Retina (tissue), 1 donor: Measurements from ENCODE around the gene ARHGDIB.
A peak's percentile ranks its signal among the peaks of the same experiment; 100 is the strongest.

Experiments
- DNase-seq: peaks from one replicate; pipeline ENCODE4 v3.0.0-alpha.2; 2016

The ARHGDIB gene

GRCh38 chr12:14954269-14954668 is 7.1 kb downstream of the ARHGDIB start:
- DNase-seq: no peak

- DNase-seq: no peak
Observed at GRCh38 chr12:14953752-14954151, 7.6 kb downstream of the ARHGDIB start.

GRCh38 chr12:14952299-14952921 is 9.0 kb downstream of the ARHGDIB start:
- DNase-seq: no peak

- no peak for DNase-seq
Observed at GRCh38 chr12:14951851-14952250, 9.6 kb downstream of the ARHGDIB start.

- no peak for DNase-seq
Observed at GRCh38 chr12:14950982-14951746, 10.2 kb downstream of the ARHGDIB start.

GRCh38 chr12:14950421-14950820 is 11.0 kb downstream of the ARHGDIB start:
- DNase-seq: no peak

- no peak for DNase-seq
Observed at GRCh38 chr12:14949631-14950030, 11.8 kb downstream of the ARHGDIB start.

GRCh38 chr12:14948672-14949071 is 12.7 kb downstream of the ARHGDIB start:
- DNase-seq: no peak

- no peak for DNase-seq
Observed at GRCh38 chr12:14946861-14947260, 14.5 kb downstream of the ARHGDIB start.

- DNase-seq: no peak
Observed at GRCh38 chr12:14946162-14946561, 15.2 kb downstream of the ARHGDIB start.

GRCh38 chr12:14942196-14942931 is 19.0 kb downstream of the ARHGDIB start:
- DNase-seq: no peak

GRCh38 chr12:14941369-14941768 is 20.0 kb downstream of the ARHGDIB start:
- no peak for DNase-seq

GRCh38 chr12:14938301-14938700 is 23.1 kb downstream of the ARHGDIB start, which contains the start of gene ERP27:
TSS of gene ERP27 (minus strand) at chr12:14938537. CDS start at chr12:14938508, 29 bp downstream.
- DNase-seq: no peak

- no peak for DNase-seq
Observed at GRCh38 chr12:14937689-14938088, 23.7 kb downstream of the ARHGDIB start.

GRCh38 chr12:14937014-14937413 is 24.4 kb downstream of the ARHGDIB start:
- DNase-seq: no peak

GRCh38 chr12:14936224-14936861 is 25.1 kb downstream of the ARHGDIB start:
- DNase-seq: no peak

- no peak for DNase-seq
Observed at GRCh38 chr12:14935031-14935430, 26.4 kb downstream of the ARHGDIB start.

GRCh38 chr12:14934511-14934910 is 26.9 kb downstream of the ARHGDIB start:
- DNase-seq: no peak

GRCh38 chr12:14931791-14932560 is 29.4 kb downstream of the ARHGDIB start:
- no peak for DNase-seq

- no peak for DNase-seq
Observed at GRCh38 chr12:14931359-14931758, 30.0 kb downstream of the ARHGDIB start.

GRCh38 chr12:14930299-14930698 is 31.1 kb downstream of the ARHGDIB start:
- DNase-seq: no peak

GRCh38 chr12:14928931-14929330 is 32.5 kb downstream of the ARHGDIB start:
- DNase-seq: peak; percentile 12
